ENCODE data around the gene SORCS1.

DNA sequence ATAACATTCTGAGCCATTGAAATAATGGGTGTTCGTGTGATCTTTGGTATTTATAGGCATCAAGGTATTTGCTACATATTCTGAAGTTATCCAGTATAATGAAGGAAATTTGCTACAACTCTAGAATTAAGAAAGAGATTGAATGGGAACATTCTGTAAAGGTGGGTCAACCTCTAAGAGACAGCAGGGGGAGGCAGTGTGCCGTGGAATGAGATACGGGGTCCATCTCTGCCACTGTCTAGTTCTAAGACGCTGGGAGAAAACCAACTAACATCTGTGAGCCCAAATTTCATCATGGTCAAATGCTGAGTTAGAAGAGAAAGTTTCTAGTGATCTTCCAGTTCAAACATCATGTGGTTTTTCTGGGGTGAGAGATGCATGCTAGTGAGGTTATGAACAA, 368.9 kb downstream of the SORCS1 start:
- TF ChIP-seq CTCF (conservative IDR thresholded peaks at IDR 0.05 in 1 of 2, IDR thresholded peaks at IDR 0.05 in 1 of 2; ENCODE audit: low read depth in 1 of 2, low read length in 2 of 2) (no peak), EZH2 (IDR thresholded peaks at IDR 0.05; ENCODE audit: low read length, missing control alignments) (no peak)
